Hepatocyte (in vitro differentiated cells): ENCODE results near the gene TUBGCP3. TPM values are rescaled to one million over a fixed set of nuclear protein-coding genes. Genes with fewer than 3 reads are reported as not detected.

Experiments
- DNase-seq: peaks from one replicate; pipeline ENCODE4 v3.0.0-alpha.2; 2016; ENCODE audit warnings: low spot score
- H2AFZ ChIP-seq: fragments of 200-600 bp; sonication (generic); 2 replicates; pipeline ENCODE4 v1.6.0; 2016; ENCODE audit warnings: antibody characterized with exemption, mild to moderate bottlenecking
- H3K27ac ChIP-seq: fragments of 200-600 bp; sonication (generic); 2 replicates; pipeline ENCODE4 v1.5.1; 2016; ENCODE audit warnings: mild to moderate bottlenecking
- H3K27me3 ChIP-seq: fragments of 200-600 bp; sonication (generic); 2 replicates; pipeline ENCODE4 v1.6.1; 2016
- H3K36me3 ChIP-seq: fragments of 200-600 bp; sonication (generic); replicated peaks from 2 replicates; pipeline ENCODE4 v1.5.1; 2016; ENCODE audit warnings: low read depth; ENCODE audit not compliant: insufficient read depth
- H3K4me1 ChIP-seq: fragments of 200-600 bp; sonication (generic); 2 replicates; pipeline ENCODE4 v1.5.1; 2016; ENCODE audit warnings: mild to moderate bottlenecking, moderate library complexity; ENCODE audit not compliant: insufficient read depth
- H3K4me2 ChIP-seq: fragments of 200-600 bp; sonication (generic); 2 replicates; pipeline ENCODE4 v1.6.0; 2016
- H3K4me3 ChIP-seq: fragments of 200-600 bp; sonication (generic); 2 replicates; pipeline ENCODE4 v1.5.1; 2016; ENCODE audit warnings: mild to moderate bottlenecking
- H3K79me2 ChIP-seq: fragments of 200-600 bp; sonication (generic); 2 replicates; pipeline ENCODE4 v1.6.0; 2017; ENCODE audit warnings: mild to moderate bottlenecking
- H3K9me2 ChIP-seq: fragments of 200-600 bp; sonication (generic); replicated peaks from 2 replicates; pipeline ENCODE4 v1.6.0; 2017; ENCODE audit warnings: mild to moderate bottlenecking; ENCODE audit not compliant: insufficient read depth
- H3K9me3 ChIP-seq: fragments of 200-600 bp; sonication (generic); 2 replicates; pipeline ENCODE4 v1.5.1; 2016; ENCODE audit warnings: low read depth, mild to moderate bottlenecking
- H4K20me1 ChIP-seq: fragments of 200-600 bp; sonication (generic); 2 replicates; pipeline ENCODE4 v1.6.0; 2016; ENCODE audit warnings: mild to moderate bottlenecking; ENCODE audit not compliant: insufficient read depth, poor library complexity, severe bottlenecking
- EZH2 ChIP-seq: fragments of 200-600 bp; sonication (generic); IDR thresholded peaks from 2 replicates; pipeline ENCODE4 v1.6.1; 2016; ENCODE audit warnings: antibody characterized with exemption, mild to moderate bottlenecking, borderline replicate concordance
- EZH2phosphoT487 ChIP-seq: fragments of 200-600 bp; sonication (generic); IDR thresholded peaks from one replicate; pipeline ENCODE4 v1.6.1; 2018; ENCODE audit warnings: antibody characterized with exemption, mild to moderate bottlenecking, low read depth, moderate library complexity; ENCODE audit not compliant: unreplicated experiment, severe bottlenecking
- WGBS: methylation state at CpG from one replicate; pipeline ENCODE4 v1.1.6; 2016; ENCODE audit warnings: low lambda C conversion rate; ENCODE audit errors: missing lambda C conversion rate; 5-methylcytosine and 5-hydroxymethylcytosine counted together
- polyA plus RNA-seq: library from polyadenylated mRNA; unstranded; fragments of >200 nt; fragmentation: Nextera tagmentation; extraction: Ambion mirVana; gene quantifications from 2 replicates; pipeline ENCODE4 v1.2.1, GENCODE V29; 2016
- total RNA-seq: library from RNA; depleted of rRNA; stranded (reverse); fragments of >200 nt; gene quantifications from 2 replicates; pipeline ENCODE4 v1.2.3, GENCODE V29; 2014
- TF ChIP-seq, protein P1 (sequence below): fragments of 200-600 bp; sonication (generic); IDR thresholded peaks from 2 replicates; pipeline ENCODE4 v1.5.1; 2016; ENCODE audit warnings: antibody characterized with exemption, mild to moderate bottlenecking; ENCODE audit not compliant: poor library complexity

Gene TUBGCP3
- total and polyA plus RNA-seq, 2 experiments from 2014 or later: 9.7 to 11.1 TPM

DNA sequence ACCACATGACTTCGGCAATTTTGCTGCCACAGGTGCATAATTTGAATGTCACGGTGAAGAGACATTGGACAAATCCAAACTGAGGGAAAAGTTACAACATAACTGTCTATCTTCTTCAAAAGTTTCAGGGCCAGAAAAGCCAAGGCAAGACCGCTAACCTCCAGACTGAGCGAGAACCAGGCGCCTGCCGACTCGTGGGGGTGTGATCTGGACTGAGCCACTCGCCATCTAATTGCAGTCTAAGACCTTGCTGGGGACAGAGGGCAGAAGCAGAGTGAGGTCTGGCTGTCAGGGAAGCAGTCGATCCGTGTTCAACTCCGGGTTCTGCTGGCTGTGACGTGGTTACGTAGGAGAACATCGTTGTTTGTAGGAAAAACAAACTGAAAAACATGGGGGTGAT, 123.2 kb downstream of the TUBGCP3 start:
- H3K9me3 ChIP-seq: no peaks in the 10 kb centered on the region
- no peak for DNase-seq
- no peak overlapping the region for H3K4me3 ChIP-seq
- WGBS: 97% methylated on average over 14 of the region's 14 CpGs
- H3K9me2 ChIP-seq: no peaks in the 10 kb centered on the region
- H3K4me1 ChIP-seq: no peaks in the 10 kb centered on the region
- H3K79me2 ChIP-seq: no peaks in the 10 kb centered on the region
- H3K27ac ChIP-seq: no peak overlapping the region
- no peaks in the 10 kb centered on the region for H4K20me1 ChIP-seq
- H3K27me3 ChIP-seq: no peaks in the 10 kb centered on the region
- no peak overlapping the region for H2AFZ ChIP-seq
- TF ChIP-seq, protein P1, sequence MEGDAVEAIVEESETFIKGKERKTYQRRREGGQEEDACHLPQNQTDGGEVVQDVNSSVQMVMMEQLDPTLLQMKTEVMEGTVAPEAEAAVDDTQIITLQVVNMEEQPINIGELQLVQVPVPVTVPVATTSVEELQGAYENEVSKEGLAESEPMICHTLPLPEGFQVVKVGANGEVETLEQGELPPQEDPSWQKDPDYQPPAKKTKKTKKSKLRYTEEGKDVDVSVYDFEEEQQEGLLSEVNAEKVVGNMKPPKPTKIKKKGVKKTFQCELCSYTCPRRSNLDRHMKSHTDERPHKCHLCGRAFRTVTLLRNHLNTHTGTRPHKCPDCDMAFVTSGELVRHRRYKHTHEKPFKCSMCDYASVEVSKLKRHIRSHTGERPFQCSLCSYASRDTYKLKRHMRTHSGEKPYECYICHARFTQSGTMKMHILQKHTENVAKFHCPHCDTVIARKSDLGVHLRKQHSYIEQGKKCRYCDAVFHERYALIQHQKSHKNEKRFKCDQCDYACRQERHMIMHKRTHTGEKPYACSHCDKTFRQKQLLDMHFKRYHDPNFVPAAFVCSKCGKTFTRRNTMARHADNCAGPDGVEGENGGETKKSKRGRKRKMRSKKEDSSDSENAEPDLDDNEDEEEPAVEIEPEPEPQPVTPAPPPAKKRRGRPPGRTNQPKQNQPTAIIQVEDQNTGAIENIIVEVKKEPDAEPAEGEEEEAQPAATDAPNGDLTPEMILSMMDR: no peak
- TF ChIP-seq EZH2: no peak
- TF ChIP-seq EZH2phosphoT487: no peak
- no peak overlapping the region for H3K4me2 ChIP-seq
- H3K36me3 ChIP-seq: no peaks in the 10 kb centered on the region

DNA sequence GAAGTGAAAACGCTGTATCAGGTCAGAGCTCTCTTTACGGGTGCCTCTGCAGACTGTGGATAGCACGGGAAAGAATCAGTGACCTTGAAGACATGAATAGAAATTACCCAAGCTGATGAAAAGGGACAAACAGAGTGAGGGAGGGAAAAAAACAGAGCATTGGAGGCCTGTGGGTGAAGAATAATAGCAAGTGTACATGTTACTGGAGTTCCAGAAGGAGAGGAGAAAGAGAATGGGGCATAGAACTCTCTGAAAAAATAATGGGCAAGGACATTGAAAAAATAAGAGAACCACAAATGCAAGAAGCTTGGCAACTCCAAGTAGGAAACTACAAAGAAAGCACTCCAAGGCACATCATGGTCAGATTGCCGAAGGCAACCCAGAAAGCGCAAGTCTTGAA, 125.5 kb downstream of the TUBGCP3 start:
- Histone ChIP-seq H3K4me1 (no peaks in the 10 kb centered on the region), H3K4me3 (no peak overlapping the region), H3K9me3 (no peaks in the 10 kb centered on the region), H3K9me2 (no peaks in the 10 kb centered on the region), H4K20me1 (no peaks in the 10 kb centered on the region), H3K36me3 (no peaks in the 10 kb centered on the region), H3K4me2 (no peak overlapping the region), H2AFZ (no peak overlapping the region), H3K27ac (no peak overlapping the region), H3K79me2 (no peaks in the 10 kb centered on the region), H3K27me3 (no peaks in the 10 kb centered on the region)
- 92% methylated on average over 5 of the region's 5 CpGs for WGBS
- TF ChIP-seq EZH2phosphoT487 (no peak), EZH2 (no peak)
- TF ChIP-seq, protein P1: no peak
- no peak for DNase-seq

DNA sequence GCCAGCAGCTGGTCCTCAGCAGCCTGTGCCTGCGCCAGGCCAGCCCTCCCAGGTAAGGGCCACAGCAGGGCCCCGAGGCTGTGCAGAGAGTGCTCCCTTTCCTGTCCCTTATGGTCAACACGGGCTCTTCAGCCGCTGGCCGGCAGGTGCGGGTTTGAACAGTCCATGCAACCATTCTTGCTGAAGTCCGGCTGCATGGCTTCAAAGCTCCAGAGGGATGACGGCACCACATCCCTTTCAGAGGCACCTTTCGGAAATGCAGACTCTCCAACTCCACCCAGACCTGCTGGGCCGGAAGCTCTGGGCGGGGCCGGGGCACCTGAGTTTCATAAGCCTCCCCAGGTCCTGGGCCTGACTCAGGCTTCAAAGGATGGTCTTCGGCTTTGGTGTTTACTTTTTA, 130.5 kb downstream of the TUBGCP3 start:
- no peaks in the 10 kb centered on the region for H3K36me3 ChIP-seq
- H3K27ac ChIP-seq: no peak overlapping the region
- H3K79me2 ChIP-seq: no peaks in the 10 kb centered on the region
- H3K4me2 ChIP-seq: no peak overlapping the region
- H2AFZ ChIP-seq: no peak overlapping the region
- no peaks in the 10 kb centered on the region for H3K4me1 ChIP-seq
- H3K4me3 ChIP-seq: no peak overlapping the region
- H3K27me3 ChIP-seq: no peaks in the 10 kb centered on the region
- no peaks in the 10 kb centered on the region for H3K9me3 ChIP-seq
- no peaks in the 10 kb centered on the region for H4K20me1 ChIP-seq
- no peak for TF ChIP-seq EZH2phosphoT487
- no peak for TF ChIP-seq EZH2
- TF ChIP-seq, protein P1: no peak
- DNase-seq: no peak
- no peaks in the 10 kb centered on the region for H3K9me2 ChIP-seq
- 91% methylated on average over 13 of the region's 13 CpGs for WGBS

DNA sequence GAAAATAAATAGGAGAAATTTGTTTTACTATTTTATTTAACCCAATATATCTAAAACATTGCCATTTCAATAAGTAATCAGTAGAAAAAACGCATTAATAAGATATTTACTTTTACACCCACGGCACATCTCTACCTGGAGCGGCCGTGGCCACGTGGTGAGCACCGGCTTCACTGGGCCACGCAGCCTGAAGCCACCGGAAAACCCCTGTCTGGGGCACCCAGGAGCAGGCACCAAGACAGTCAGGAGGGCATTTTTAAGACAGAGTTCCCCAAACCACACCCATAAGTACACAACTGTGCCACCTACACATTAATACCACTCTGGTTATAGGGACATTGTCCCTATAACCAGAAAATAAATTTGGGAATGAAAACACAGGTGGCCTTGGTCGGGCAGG, 130.9 kb downstream of the TUBGCP3 start:
- no peak for DNase-seq
- H2AFZ ChIP-seq: no peak overlapping the region
- no peaks in the 10 kb centered on the region for H3K27me3 ChIP-seq
- H3K9me2 ChIP-seq: no peaks in the 10 kb centered on the region
- H3K4me1 ChIP-seq: no peaks in the 10 kb centered on the region
- no peaks in the 10 kb centered on the region for H3K79me2 ChIP-seq
- no peak overlapping the region for H3K4me3 ChIP-seq
- no peaks in the 10 kb centered on the region for H4K20me1 ChIP-seq
- no peak for TF ChIP-seq EZH2
- no peak for TF ChIP-seq EZH2phosphoT487
- TF ChIP-seq, protein P1: no peak
- H3K36me3 ChIP-seq: no peaks in the 10 kb centered on the region
- H3K4me2 ChIP-seq: no peak overlapping the region
- WGBS: 97% methylated on average over 9 of the region's 9 CpGs
- no peaks in the 10 kb centered on the region for H3K9me3 ChIP-seq
- no peak overlapping the region for H3K27ac ChIP-seq
